Right ventricle myocardium inferior (tissue), 1 donor: ENCODE results near the gene CCDC158. TPM values are rescaled to one million over a fixed set of nuclear protein-coding genes. Genes with fewer than 3 reads are reported as not detected.
"Not testable (repeated sequence)": the region's sequence is repeated elsewhere in the genome, so short reads cannot be mapped to it uniquely, and the experiment has no call there.

Experiments used
- ATAC-seq: fragments of 200-7000 bp; cut with Tn5 transposase; one replicate; pipeline ENCODE4 v1.9.1; 2020; ENCODE audit warnings: mild to moderate bottlenecking, moderate library complexity
- DNase-seq: peaks from one replicate; pipeline ENCODE4 v3.0.0; 2021; ENCODE audit errors: missing footprints
- intact Hi-C: fragments of 100-400 bp; cut with DNase I; formaldehyde crosslinking; loops from one replicate; pipeline ENCODE4 v1.11.0; 2022
- total RNA-seq: library from RNA; stranded (reverse); fragmentation: NEBNext Ultra II Directional; extraction: Animal tissue kit (Norgen Biotek cat#: 25700); gene quantifications from one replicate; pipeline ENCODE4 v1.2.1, GENCODE V29; 2021
- donor health status: DM: no; HTN: yes; CAD: no; lungs with severe emphysema.

The CCDC158 gene
- total RNA-seq, 1 donor from 2014 or later = 0.16 TPM

DNA sequence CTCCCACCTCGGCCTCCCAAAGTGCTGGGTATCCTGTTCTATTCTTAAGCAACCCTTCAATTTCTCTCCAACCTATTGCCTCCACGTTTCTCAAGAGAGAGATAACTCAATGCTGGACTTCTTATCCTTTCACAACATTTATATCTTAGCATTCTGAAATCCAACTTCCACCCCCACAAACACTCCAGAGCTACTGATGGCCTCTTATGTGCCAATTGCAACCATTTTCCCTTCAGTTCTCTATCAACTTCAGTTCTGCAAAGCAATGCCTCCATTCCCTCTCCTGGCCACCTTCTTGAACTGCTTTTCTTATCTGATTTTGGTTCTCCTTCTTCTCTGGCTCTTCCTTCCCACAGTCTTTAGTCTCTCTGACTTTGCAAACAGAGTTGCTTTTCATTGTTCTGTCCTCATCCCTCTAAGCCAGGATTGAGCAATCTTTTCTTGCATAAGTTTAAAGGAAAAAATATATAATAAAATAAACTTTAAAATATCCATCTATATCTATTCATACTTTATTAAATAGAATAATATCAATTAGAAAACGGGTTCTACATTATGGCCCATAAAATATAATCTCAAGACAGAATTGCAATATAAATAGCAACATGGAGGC, 118.0 kb downstream of the CCDC158 start:
- intact Hi-C loops = loop anchor here (10.0 kb wide), 1 partner anchor 122 kb away; the partner anchor contains the start of gene CCDC158
- DNase-seq (no peak), ATAC-seq (no peak)

DNA sequence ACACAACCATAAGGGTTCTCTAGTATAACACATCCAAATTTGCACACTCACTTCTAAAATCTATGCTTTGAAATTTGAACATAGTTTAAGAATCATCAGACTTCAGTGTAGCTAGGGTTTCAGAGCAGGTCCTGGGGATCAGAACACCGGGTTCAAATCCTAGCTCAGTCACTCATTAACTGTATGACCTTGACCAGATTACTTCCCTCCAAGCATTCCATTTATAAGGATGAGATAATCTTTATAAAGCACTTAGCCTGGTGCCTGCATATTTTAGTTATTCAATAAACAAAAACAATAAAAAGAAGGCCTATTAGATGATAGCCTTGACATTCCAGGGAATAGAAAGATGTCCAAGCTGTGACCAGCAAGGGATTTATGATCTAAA, 119.2 kb downstream of the CCDC158 start:
- ATAC-seq (no peak), DNase-seq (no peak)
- intact Hi-C loops = loop anchor here (10.0 kb wide), 1 partner anchor 123 kb away; the partner anchor contains the start of gene CCDC158

DNA sequence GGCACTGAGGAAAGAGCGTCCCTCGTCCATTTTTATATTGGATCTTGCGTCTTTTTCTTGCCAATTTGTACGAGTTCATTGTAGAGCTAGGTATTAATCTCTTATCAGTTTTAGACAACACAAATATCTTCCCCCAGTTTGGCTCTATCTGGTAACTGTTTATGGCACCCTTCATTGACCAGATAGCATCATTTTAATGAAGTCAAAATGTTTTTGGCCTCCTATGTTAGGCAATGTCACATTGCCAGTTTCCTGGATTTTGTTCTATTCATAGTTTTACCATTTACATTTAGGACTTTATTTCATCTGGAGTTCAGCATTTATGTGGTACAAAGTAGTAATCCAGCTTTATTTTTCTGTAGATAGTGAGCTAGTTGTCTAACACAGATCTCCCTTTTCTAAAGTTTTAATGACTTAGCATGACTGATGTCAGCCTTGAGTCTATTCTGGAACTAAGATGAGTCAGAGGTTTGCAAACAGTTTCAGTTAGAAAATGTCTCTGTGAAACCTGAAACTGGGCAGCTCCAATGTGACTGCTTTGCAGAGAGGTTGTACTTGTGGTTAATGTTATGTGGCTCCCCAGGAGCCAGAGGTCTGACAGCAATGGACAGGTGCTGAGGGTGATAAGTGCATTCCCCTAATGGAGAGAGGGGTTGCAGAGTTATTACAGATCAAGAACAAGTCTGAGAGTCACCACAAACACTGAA, 119.7 kb downstream of the CCDC158 start:
- ATAC-seq = no peak
- intact Hi-C loops = loop anchor here (10.0 kb wide), 1 partner anchor 124 kb away; the partner anchor contains the start of gene CCDC158
- DNase-seq = no peak

DNA sequence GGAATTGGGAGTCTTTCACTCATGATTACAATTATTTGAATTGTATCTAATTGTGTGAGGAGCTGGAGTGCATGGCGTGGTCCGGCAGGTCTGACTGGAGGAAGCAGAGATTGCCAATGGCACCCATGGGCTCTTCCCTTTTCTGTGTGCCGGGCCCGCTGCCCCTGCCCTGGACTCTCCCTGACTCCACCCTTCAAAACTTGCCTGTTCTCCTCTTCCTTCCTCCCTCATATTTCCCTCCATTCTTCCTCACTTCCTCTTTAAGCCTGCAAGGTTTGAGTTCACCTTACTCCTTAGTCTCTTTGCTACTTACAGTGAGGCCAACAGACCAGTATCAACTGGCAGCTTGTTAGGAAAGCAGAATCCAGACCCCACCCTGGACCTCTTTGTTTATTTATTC, 120.9 kb downstream of the CCDC158 start:
- DNase-seq (peak; percentile 76), ATAC-seq (no peak)
- intact Hi-C loops = loop anchor here (10.0 kb wide), 1 partner anchor 125 kb away; the partner anchor contains the start of gene CCDC158

DNA sequence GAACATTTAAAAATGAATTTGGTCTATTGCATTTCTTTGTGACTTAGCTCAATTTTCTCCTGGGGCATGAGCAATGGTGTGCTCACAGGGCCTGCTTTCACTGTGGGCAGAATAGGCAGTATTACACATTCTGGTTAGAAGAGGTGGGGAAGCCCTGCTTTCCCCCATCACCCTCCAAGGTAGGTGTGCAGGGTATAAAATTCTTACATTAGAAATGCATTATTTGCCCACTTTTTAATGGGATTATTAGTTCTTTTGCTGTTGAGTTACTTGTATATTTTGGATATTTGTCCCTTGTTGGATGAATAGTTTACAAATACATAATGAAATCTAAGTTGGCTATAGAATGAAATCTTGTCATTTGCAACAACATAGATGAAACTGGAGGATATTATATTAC, 122.7 kb downstream of the CCDC158 start:
- intact Hi-C loops = no loop called here
- ATAC-seq = no peak
- no peak for DNase-seq

DNA sequence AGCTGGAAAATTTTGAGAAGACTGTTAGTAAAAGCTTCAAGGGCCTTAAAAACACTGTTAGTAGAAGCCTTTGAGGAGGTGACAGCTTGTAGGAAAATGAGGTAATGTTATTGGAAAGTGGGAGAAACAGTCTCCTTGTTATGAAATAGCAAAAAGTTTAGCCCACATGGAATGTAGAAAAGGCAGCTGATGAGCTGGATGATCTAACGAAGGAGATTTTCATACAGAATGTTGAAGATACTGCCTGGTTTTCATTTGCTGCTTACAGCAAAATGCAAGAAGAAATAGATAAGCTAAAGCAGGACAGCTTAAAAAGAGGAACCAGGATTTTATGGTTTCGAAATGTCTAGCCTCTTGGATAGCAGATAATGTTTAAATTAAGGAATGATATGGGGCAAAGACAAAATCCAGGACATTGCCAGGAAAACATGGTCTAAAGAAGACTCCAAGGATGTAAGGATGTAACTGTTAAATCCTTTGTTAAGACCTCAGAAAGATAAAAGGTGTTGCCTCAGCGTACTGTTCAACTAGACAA, 124.6 kb downstream of the CCDC158 start:
- intact Hi-C loops = no loop called here
- DNase-seq = no peak
- ATAC-seq = no peak

DNA sequence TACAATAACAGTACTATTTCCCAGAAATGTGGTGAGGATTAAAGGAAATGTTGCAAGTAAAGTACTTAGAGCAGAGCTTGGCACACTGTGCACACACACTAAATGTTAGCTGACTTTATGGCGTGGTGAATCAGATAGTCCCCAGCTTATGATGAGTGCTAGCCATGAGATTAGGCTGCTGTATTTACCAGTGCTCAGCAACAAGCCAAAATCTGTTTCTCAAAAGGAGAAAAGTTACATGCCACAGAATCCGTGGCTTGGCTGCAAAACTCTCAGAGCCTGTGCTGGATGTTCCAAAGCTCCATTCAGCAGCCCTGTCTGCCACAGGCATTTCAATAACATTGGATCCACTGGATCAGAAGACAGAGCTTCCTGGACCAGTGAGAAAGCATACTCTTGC, 127.2 kb downstream of the CCDC158 start:
- peak; percentile 76 for ATAC-seq

DNA sequence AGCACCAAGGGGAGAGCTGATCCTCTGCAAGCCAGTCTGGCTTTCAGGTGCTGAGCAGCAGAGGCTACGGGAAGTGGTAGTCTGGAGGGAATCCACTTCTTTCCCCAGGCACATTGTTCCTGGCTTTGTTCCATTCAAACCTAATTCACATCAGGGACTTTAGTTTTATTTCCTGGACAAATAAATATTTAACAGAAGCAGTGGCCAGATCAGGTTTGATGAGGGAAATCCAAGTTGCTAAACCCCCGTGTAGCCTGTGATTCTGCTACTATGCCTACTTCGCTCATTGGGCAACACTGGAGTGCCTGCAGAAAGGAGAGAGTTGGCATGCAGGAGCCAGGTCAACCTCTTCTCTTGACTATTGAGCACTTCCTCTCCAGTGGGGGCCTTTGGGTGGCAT, 128.2 kb downstream of the CCDC158 start:
- intact Hi-C loops = no loop called here
- no peak for DNase-seq
- no peak for ATAC-seq

More for the DNA sequence above, 127.2 kb downstream of the CCDC158 start:
- no peak for DNase-seq
- intact Hi-C loops = no loop called here

DNA sequence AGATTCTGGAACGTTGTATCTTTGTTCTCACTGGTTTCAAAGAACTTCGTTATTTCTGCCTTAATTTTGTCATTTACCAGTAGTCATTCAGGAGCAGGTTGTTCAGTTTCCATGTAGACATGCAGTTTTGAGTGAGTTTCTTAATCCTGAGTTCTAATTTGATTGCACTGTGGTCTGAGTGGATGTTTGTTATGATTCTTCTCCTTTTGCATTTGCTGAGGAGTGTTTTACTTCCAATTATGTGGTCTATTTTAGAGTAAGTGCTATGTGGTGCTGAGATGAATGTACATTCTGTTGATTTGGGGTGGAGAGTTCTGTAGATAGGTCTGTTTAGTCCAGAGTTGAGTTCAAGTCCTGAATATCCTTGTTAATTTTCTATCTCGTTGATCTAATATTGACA, 133.1 kb downstream of the CCDC158 start:
- ATAC-seq, DNase-seq, intact Hi-C loops: not testable (repeated sequence)

DNA sequence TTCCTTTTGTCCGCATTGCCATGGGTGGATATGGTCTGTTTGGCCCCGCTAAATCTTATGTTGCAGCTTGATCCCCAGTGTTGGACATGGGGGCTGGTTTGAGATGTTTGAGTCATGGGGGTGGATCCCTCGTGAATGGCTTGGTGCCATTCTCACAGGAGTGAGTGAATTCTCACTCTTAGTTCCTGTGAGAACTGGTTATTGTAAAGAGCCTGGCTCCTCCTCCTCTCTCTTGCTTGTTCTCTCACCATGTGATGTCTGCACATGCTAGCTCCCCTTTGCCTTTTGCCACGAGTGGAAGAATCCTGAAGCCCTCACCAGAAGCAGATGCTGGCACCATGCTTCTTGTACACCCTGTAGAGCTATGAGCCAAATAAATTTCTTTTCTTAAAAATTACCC, 137.0 kb downstream of the CCDC158 start:
- intact Hi-C loops = no loop called here
- no peak for DNase-seq
- ATAC-seq = no peak

DNA sequence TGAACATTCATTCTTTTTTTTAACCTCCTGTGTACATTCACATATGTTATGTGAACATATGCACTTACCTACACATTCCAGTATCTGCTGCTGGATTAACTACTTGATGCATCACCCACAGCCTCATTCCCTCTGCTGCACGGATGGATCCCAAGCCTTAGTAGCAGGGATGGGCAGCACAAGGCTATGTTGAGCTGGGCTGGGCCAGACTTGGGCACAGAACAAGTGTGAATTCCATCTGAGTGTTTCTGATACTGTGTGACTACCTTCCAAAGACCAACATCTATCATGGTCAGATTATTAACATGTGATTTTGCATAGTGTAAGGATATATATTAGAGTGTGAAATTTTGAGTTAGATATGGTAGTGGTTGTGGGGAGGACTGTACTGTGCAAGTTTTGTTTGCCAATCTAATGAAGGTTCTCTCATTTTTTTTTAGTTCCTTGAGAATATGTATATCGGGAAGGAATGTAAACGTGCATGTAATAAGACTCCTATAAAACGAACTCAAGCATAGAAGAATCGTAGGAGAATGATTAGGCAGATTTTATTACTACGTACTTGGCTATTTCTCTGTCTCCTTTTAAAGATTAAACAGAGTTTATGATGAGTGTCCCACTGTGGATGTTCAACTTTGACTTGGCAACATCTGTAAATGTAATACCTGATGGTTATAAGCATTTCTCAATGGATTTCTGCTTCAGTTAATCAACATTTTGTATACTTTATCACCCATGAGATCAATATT, 137.8 kb downstream of the CCDC158 start:
- ATAC-seq (no peak), DNase-seq (no peak)
- intact Hi-C loops = no loop called here

DNA sequence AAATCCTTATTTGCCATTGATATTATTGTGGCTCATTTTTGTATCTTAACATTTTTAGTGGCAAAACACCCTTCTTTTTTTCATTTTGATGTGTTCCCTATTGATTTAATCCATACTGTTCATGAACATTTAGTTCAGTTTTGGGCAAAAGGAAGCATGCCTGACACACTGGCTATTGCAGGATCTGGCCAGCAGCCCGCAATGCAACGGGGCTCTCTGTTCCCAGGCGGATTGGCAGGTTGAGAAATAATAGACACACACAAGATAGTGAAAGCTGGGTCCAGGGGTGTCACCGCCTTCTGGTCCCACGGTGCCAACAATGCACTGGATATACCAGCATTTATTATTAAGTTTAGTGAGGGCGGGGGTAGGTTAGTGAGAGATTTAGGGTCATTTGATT, 139.3 kb downstream of the CCDC158 start:
- DNase-seq, intact Hi-C loops, ATAC-seq: not testable (repeated sequence)

DNA sequence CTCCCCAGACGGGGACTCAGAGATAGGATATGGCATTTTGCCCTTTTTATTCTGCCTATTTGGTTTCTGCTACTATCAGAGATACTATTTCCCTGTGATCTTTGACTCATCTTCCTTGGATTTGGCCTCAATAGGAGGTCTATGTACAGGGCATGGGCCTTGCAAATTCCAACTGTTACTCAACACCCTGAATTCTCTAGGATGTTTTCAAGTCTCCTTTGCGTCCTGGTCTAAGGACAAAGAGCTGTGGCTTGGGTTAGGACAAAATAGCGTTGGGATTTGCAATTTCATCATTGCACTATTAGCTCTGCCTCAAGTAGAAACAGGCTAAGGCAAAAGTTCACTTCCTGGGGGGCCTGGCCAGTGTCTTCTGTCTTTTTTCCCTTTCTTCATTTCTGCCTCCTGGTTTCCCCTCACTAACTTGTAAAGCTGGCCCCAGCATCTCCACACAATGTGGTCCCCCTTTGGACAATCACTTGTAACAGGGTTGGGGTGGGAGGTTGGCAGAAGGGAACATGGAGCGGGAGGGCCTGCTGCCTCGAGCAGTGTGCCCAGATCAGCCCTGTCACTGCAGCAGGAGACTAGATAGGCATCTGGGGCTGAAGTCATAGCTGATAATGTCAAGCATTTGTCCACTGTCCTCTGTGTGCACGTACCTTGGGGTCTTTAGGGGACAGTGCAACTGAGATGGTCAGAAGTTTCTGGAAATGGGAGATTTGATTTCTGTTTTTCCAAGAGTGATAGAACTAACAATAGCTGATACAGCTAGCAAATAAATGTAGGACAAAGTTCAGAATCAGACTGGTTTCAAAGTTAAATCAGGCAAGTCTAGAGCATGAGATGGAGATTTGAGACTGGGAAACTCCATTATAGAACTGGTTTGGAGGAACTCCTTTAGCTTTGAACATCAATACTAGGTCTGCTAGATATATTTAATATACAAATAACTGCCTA, 140.2 kb downstream of the CCDC158 start:
- no peak for DNase-seq
- intact Hi-C loops = no loop called here
- no peak for ATAC-seq

DNA sequence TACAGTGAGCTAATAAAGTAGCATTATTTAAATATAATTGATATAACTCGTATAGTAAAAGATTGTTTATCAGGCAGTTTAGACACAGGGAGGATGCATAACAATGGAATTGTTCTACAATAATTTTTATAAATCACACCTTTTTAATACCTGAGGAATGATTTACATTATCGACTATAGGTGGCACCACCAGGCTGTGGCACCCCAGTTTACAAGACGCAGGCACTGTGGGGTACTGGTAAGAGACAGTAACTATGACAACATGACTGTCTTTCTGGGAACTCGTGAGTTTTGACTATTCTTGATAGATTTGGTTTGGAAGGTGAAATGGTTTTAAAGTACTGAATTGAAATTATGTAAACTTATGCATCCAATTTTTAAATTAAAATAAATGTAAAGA, 141.5 kb downstream of the CCDC158 start:
- no peak for ATAC-seq
- intact Hi-C loops = no loop called here
- DNase-seq = no peak

DNA sequence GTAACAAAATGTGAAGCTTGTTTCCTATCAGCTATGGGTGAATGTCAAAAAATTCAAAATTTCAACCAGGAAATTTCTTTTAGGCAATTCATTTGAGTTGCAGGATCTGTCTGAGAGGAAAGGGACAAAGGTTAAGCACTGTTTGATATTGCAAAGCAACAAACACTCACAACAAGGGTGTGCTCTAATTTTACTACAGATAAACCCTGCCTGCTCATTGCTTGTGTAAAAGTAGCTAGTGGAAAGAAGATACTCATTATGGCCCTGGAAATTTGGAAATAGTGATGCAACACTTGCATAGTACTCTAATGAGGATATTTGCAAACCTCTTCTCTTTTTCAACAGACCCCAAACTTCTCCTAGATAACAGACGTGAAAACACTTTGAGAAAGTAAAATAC, 142.4 kb downstream of the CCDC158 start:
- DNase-seq = no peak
- intact Hi-C loops = no loop called here
- ATAC-seq = no peak

DNA sequence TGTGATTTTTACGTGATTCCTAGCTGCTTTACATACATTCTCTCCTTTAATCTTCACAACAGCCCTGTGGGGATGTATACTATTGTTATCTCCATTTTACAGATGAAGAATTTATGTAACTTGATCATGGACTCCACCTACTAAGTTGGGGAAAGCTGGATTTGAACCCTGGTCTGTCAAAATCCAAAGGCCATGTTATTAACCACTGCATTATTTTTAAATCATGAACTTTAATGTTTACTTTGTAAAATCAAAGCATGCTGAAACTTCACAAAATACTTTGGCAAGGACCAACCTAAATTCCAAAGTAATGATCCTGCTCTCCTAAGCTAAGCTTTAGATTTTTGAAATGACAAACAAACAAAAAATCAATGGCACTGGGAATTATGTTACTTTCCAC, 143.3 kb downstream of the CCDC158 start:
- DNase-seq (no peak), ATAC-seq (no peak)
- intact Hi-C loops = no loop called here

DNA sequence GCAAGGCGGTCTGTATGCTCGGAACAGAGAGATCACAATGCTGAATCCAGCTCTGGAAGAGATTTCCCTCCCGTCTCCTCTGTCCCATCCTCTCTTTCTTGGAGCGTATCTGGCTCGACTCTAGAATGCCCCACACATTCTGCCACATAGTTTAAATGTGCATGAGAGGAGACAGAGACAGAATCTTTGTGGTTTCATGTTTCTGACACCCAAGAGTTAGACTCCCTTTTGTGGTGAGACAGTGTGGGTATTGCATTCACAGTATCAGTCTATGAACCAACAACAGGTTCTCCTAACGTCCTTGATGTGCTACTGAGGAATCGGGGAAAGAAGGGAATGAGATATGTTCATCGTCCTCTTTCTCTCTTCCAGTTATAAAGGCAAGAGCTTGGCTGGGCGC, 144.1 kb downstream of the CCDC158 start:
- ATAC-seq (no peak), DNase-seq (no peak)
- intact Hi-C loops = no loop called here

DNA sequence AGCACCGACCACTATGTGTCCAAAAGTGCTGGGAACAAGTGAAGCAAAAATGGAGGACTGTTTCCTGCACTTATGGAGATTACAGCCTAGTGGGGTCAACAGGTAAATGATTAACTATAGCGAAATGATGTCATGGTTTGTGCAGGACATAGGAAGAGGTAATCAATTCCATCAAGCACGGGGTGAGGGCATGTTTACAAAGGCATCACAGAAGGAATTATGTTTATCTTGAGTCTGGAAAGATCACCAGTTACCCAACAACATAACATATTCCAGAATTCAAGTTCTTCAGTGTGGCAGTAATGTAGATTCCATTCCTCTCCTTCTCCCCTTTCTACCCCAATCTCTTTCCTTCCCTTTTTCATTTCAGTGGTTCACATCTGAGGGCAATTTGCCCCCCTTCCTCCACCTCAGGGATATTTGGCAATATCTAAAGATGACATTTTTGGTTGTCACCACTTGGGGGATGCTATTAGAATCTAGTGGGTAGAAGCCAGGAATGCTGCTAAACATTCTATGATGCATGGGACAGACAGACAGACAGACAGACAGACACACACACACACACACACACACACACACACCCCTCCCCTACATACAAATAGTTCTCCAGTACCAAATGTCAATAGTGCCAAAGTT, 145.3 kb downstream of the CCDC158 start:
- ATAC-seq (no peak), DNase-seq (no peak)
- intact Hi-C loops = no loop called here
